ENCODE data around the gene BEGAIN.

The BEGAIN gene

DNA sequence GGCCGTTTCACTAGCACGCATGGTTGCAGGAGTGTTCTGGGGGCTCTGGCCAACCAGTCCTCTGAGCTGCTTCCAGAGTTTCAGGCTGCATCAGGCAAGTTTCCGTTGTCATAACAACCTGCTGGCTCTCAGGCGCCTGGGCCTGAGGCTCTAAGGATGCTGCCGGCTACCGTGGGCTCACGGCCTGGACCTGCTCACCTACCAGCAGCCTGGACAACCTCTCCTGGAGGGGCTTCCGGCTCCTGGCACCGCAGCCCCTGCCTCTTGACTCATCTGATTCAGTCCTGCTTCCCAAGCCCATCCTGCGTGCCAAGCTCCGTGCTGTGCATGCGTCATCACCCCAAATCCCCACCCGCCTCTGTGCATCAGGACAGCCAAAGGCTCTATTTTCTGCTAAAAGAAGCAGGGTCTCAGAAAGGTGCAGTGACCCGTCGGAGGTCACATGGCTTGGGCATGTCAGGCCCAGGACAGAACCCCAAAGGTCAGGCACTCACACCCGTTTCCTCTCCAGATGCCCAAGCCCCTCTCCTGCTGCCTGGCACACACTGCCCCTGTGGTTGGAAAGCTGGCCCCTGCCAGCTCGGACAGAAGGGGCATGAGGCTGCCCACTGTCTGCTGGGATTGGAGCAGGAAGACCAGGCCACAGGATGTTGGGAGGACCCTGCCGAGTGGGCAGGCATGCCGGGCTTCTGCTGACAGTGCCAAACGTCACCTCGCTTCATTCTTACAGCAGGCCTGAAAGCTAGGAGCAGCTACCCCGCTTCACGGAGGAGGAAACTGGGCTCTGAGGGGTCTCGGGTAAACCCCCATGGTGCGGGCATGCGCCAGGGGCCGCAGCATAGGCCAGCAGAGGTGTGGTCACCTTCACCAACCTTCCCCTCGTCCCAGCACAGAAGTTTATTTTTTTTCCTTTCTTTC, 5.7 kb downstream of the BEGAIN start:
- DNase-seq (ENCODE audit: low read depth in 2 of 2), result no peak

DNA sequence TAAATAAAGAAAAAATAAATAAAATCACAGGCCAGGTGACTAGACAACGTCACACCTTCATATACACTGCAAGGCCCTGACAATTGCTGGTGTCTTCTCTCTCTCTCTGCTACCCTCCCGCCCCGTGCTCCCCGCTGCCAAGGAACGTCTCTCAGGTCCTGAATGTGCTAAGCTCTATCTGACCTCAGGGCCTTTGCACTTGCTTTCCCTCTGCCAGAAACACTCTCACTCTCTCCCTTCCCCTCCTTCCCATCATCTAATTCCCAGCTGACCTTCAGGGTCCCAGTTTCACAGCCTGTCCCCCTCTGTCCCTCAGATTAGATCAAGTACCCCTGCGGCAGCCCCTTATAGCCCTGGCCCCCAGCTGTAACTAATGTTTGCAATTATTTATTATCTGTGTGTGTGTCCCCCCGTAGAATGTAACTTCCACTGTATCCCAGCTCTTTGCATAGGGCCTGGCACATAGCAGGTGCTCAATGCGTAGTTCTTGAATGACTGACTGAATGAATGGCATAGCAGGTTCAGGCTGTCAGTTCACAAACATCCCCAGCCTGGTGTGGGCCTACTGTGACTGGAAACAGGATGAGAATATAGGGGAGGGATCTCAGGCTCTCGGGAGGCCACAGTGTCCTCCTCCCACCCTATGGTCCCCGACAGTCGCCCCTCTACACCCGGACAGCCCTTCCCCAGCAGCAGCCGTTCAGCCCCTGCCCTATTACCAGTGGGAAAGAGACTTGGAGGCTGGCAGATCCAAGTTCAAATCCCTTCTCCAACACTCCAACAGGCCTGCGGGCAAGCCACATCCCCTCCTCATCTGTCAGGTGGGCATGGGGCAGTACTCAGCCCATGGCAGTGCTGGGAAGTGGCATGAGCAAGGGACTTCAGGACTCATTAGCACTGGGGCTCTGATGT, 6.6 kb downstream of the BEGAIN start:
- no peak for DNase-seq (ENCODE audit: low read depth in 2 of 2)

DNA sequence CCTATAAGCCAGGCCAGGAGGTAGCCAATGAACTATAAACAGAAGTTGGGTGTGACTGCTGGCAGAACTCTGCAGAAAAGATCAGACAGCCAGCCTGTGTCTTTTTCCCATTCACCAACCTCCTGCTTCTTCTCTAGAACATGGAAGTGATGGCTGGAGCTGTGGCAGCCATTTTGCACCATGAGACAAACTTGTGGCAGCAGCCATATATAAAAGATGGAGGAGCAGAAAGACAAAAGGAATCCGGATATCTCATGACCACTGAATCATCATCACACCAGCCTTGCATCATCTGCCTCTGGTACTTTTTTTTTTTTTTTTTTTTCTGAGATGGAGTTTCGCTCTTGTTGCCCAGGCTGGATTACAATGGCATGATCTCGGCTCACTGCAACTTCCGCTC, 8.7 kb downstream of the BEGAIN start:
- DNase-seq (ENCODE audit: low read depth in 2 of 2), result no peak

DNA sequence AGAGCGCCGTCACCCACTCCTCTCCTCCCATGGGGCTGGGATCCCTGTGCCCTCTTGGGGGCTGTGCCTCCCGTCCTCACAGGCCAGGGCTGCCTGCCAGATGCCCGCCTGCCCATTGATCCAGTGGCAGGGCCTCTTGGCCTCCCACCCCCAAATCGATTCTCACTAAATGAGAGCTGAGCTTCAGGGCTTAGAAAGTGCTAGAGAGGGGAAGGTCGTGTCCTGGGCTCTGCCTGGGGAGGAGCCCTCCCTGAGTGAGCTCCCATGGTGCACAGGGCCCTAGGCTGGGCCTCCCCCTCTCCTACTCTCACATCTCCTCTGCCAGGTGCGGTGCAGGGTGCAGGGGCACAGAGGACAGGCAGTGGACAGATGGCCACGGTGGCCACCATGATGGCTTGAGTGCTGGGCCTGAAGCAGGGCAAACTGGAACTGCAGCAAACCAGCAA, 9.2 kb downstream of the BEGAIN start:
- DNase-seq (ENCODE audit: low read depth in 2 of 2), result no peak

DNA sequence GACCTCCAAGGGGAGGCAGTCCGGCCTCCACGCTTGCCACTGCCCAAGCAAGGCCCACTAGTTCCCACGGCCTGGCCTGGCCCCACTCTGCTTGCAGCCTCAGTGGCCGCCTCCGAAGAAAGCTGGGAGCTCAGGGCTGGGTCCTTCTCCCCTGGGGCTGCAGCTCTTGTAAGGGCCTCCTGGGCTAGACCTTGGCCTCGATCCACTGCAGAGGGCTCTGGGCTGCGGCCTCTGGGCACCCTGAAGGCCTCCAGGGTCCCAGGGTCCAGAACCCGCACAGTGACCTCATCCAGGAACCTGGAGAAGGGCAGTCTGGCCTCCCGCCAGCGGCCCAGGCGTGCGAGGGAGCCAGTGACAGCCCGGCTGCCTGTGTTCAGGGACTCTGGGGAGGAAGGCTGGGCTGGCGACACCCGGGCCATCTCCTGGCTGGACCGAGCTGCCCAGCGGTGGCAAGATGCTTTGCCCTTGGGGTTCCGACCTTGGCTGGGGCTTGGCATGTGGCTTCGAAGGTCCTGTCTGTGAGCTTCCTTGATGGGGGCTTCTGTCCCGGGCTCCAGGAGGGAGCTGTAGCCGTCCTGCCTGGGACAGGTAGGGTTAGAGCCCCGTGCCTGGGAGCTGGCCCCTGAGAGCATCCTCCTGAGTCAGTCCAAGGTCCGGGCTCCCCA, 9.8 kb downstream of the BEGAIN start:
- DNase-seq (ENCODE audit: low read depth in 2 of 2), result no peak

DNA sequence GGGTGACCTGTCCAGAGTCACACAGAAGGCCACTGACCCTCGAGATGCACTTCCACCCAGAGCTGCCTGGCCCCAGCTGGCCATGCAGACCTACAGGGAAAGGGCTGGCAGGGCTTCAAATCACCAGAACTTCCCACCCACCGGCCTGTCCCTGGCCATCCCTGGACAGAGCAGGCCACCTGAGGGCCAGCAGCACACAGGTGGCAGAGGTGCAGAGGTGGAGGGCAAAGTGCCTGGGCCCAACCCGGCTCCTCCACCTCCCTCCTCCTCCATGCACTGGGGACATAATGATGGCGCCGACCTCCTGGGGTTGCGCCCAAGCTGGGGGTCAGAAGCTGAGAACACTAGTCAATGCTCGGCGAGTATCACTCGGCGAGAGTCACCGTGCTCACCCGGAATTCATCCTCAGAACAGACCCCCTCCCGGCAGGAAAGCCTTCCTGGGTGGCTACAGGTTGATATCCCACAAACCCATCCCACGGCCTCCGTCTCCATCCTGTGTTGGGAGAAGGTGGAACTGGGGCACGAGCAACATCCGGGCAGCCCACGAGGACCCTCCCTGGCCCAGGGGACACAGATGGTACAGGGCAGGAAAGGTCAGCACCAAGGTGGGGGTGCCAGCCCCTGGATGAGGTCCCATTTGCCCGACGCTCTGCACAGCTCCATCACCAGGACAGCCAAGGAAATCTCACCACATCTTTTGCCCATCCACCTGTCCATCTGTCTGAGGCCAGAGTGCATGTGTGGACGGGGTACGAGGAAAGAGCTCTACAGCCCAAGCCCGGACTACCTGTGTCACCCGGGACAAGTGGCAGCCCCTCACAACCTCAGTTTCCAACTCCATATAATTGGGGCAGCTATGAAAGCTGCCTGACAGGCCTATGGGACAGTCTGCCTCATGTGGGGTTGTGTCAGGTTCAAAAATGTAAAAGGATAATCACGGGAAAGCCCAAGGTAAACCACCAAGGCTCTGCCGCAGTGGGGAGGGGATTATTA, 10.8 kb downstream of the BEGAIN start:
- no peak for DNase-seq (ENCODE audit: low read depth in 2 of 2)

DNA sequence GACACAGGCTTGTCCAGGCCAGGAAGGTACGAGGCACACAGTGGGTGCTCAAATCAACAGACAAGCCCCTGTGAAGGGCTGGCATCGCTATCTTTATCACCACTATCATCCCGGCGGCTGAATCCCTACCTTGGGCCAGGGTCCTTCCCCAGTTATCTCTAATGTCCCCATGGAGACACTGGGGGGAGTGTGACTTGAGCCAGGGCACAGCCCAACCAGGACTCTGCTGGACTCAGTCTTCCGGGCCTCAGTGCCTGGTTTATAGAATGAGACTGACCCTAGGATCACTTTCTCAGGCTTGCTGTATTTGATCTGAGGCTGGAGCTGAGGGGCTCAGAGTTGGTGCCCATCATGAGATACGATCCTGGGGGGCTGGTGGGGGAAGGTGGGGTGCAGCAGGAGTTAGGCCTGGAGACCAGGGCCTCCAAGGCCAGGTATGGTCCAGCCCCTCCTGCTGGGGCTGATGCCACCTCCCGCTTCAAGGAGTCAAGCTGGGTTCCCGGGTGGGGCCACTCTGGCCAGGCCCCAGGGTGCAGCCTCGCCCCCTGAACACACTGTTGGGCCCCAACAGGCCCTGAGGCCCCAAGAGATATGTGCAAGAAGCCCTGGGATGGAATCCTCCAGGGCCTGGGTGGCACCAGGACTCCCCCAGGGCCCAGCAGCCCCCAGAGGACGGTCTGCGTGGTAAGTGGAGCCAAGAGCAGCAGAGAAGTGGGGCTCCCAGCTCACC, 11.8 kb downstream of the BEGAIN start:
- no peak for DNase-seq (ENCODE audit: low read depth in 2 of 2)

DNA sequence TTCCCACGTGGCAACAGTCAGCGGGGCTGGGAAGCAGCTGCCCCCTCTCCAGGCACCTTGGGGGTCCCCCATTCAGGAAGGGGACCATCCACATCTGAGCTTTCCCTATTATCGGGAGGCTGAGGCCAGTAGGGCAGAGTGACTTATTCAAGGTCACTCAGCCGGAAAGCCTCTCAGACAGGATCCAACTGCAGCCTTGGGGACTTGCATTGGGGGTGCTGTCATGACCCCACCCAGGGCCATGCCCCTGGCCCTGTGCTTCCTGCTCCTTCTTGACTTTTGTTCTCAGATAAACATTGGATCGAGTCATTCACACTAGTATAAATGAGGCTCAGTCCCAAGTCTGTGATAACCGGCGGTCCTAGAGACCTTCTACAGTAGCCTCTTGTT, 12.6 kb downstream of the BEGAIN start:
- no peak for DNase-seq (ENCODE audit: low read depth in 2 of 2)

DNA sequence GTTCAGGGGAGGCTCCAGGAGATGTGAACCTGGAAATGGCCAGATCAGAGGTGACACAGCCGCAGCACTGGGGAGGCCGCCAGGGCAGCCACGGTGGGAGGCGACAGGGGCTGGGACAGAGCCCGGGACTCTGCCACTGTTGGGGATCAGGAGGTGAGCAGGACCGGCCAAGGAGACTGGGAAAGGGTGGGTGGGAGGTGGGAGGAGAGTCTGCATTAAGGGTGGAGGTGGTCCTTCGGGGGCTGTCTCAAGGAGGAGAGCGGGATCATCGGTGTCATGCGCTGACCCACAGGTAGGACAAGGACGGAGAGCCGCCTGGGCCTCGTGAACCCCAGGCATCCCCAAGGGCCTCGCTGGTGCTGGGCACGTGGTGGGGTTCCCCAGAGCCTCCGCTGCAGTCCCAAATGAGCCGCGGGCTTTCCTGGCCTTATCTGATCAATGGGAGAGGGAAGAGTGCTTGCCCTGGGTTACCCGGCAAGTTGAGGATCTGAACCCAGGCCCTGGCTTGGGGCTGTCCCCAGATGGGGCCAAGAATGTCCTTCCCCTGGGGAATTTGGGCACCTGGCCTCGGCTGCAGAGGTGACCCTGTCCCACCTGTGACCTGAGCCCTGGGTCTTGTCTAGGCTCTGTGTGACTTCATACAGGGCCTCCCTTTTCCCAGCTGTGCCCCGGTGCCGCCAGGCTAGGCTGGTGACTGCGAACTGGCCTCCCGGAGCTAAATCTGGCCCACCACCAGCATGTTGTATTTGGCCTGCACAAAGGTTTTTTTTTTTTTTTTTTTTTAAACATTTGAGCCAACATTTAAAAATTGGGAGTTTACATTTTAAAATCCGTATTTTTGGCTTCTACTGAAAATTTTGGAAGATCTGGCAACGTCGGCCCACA, 13.2 kb downstream of the BEGAIN start:
- DNase-seq (ENCODE audit: low read depth in 2 of 2), result no peak

DNA sequence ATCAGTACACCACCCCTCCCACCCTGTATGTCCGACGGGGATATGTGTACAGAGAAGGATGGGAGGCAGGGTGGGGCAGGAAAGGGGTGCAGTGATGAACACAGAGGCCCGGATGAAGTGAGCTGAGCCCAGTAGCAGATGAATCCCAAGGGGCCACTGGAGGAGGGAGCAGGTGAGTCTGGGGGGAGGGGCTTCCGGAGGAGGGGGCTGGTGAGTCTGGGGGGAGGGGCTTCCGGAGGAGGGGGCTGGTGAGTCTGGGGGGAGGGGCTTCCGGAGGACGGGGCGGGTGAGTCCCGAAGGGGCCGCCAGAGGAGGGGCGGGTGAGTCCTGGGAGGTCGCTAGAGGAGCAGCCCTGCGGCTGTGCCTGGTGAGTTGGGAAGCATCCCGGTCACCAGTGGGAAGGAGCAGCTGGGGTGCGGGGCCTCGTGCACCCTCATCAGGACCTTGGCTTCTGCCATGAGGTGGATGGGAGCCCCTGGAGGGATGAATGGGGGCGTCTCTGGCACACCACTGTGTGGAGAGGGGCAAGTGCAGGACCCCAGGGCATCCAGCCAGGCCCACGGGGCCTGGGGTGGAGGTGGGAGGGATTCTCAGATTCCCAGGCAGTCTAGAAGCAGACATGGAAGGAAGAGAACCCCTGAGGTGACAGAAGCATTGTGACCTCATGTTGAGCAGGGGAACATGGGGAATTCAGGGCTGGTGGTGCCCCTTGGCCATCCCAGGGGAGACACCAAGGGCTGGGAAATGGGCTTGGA, 14.0 kb downstream of the BEGAIN start:
- no peak for DNase-seq (ENCODE audit: low read depth in 2 of 2)

DNA sequence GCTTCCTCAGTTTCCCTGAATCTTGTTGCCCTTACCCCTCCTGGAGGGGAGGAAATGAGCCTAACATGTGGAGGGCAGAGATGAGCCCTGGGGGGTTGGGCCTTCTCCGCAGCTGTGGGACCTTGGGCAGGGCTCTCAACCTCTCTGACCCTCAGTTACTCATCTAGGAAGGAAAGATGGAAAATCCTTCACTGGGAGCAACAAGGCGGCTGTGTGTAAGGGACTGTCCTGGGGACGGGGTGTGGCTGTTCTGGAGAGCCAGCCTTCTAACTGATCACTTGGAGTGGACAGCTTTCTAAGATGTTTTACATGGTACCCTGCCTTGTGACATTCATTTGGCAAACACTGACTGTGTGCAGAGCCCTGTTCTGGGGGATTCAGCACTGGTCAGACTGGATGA, 14.7 kb downstream of the BEGAIN start:
- DNase-seq (ENCODE audit: low read depth in 2 of 2), result no peak

DNA sequence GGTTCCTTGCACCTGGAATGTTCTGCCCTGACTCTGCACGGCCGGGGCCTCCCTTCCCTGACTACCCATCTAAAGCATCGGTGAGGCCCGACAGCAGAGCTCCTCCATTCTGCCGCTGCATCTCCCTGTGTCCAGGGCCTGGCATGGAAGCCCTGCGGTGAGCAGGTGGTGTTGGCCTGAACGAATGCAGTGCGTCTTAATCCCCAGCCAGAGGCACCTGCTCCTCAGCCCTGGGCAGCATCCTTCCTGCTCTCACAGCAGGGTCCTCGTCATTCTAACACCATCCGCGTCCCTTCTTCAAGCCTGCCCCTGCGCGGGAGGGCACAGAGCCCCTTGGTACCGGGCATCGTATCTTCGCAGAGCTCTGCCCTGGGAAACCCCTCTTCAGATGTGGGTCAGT, 15.4 kb downstream of the BEGAIN start:
- DNase-seq (ENCODE audit: low read depth in 2 of 2), result no peak

DNA sequence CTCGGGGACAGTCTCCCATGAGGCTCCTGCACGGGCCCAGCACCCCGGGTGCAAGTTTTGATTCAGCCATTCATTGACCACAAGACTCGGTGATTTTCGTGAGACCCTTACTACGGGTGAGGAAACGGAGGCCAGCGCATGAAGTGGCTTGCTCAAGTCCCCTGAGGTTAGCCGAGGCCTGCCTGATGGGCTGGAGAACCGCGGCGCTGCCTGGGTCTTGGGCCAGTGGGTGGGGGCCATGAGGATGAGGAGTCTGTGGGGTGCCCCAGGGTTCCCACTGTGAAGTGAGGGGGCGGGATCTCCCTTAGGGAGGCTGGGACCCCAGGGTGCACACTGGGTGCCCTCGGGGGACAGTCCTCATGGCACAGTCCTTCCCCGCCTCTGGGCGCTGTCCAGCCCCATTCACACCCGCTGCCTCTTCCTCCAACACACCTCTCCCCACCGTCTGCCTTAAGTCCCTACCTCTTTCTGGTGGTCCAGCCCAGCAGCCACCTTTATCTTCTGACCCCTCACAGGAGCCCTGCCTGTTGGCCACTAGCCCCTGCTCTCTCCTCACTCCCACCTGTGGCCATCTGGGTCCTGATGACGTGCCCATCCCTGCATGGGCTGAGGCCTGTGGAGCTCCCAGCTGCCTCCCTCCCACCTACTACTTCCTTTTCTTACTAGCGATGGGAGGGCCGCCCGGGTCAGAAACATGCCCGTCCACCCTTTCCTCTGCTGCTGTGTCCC, 16.3 kb downstream of the BEGAIN start:
- no peak for DNase-seq (ENCODE audit: low read depth in 2 of 2)

DNA sequence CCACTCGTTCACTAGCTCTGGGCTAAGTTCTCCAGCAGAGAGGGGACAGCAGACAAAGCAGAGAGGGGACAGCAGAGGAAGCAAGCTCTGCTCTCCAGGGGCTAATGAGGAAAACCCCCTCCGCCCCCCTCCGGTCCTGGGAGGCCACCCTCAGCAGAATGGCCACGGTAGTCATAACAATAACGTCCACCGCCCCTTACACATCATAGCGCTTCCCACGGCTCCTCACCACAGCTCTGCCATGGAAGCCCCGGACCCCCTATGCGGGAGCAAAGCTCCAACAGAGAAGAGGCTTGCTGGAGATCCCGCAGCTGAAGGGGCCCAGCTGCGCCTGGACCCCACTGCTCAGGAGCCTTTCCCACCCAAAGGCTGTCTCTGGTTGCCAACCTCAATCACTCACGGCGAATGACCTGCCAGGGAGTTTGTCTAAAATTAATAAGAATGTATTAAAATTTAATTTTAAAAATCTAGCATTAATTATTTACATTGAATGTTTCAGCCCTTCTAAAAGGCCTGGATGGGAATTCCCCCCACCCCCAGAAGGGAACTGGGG, 17.4 kb downstream of the BEGAIN start:
- DNase-seq (ENCODE audit: low read depth in 2 of 2), result no peak

DNA sequence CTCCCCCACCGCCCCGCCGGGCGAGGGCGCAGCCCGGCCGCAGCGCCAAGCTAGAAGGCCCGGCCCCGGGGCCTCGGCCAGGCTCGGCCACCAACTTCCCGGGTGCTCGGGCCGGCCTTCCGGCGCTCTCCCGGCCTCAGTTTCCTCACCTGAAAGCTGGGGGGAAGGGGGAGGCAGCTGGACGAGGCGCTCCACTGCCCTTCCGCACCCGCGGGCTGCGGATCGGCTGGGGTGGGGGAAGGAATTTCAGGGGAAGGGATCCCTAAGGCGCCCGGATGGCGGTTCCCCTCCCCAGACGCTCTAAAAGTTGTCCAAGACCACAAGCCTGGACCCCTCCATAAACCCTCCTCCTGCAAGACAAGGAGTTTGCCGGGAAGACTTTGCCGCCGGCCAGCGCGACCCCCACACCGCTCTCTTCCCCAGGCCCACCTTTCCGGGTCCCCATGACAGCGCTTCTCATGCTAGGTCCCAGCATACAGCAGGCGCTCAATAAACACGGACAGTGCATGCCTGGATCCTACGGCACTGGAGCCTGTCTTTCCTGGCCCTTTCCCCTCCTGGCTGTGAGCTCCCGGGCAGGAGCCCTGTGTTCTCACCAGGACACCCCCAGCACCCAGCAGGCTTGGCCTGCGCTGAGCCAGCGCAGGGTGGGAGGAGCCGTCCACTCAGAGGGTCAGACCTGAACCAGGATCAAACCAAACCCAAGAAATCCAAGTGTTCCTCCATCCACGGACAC, 18.1 kb downstream of the BEGAIN start:
- DNase-seq (ENCODE audit: low read depth in 2 of 2), result no peak

DNA sequence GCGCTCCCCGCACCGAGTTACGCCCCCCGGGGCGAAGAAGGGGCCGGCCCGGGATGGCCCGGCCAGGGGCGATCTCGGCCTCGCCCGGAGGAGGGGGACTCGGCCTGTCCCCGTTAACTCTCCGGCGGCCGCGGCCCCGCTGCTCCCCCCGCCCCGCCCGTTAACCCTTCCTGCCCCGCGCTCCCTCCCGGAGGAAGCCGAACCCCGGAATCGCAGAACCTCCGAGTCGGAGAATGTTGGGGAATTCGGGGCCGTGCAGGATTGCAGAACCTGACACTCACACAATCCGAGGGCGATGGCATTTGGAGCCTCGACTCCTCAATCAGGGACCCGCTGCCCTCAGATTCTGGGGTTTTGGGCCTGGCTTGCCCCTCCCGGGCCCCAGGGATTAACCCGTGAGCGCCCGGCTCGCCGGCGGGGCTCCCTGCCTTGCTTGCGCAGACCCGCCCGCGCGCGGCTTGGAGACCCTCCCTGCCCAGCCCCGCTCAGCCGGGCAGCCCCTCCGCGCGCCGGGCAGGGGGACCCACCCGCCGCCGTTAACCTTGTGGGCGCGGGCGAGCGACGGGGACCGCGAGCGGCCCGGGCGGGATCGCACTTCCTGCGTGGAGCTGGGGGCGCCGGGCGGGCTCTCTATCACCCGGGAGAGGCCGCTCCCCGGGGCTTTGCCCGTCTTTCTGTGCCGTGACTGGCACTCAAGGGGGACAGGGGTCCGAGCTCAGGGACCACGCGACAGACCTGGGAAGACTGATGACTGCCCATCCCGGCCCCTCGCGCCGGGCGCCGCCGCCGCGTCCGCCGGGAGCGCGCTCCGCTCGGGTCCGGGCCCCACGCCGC, 18.8 kb downstream of the BEGAIN start:
- no peak for DNase-seq (ENCODE audit: low read depth in 2 of 2)

All from activated CD8-positive, alpha-beta memory T cell treated with anti-CD3 and anti-CD28 coated beads for 4 hours (primary cell).